ENCODE data around the gene TMEM33.

Gene TMEM33

GRCh38 chr4:41999321-41999720 is 64.1 kb downstream of the TMEM33 start:
- peaks cover 19% of the 10 kb centered on the region for H3K4me1 Mint-ChIP-seq
- no peak overlapping the region for H3K27ac Mint-ChIP-seq
- no peaks in the 10 kb centered on the region for H3K27me3 Mint-ChIP-seq
- ATAC-seq = no peak
- H3K4me3 Mint-ChIP-seq = no peak overlapping the region
- no peak for DNase-seq
- H3K9me3 Mint-ChIP-seq = no peaks in the 10 kb centered on the region
- peaks cover 32% of the 10 kb centered on the region for H3K36me3 Mint-ChIP-seq (ENCODE audit: low read depth)

- Mint-ChIP-seq H3K27me3 (no peaks in the 10 kb centered on the region), H3K27ac (no peak overlapping the region), H3K36me3 (ENCODE audit: low read depth) (peaks cover 63% of the 10 kb centered on the region), H3K9me3 (no peaks in the 10 kb centered on the region), H3K4me3 (no peak overlapping the region), H3K4me1 (peaks cover 16% of the 10 kb centered on the region)
- DNase-seq (no peak), ATAC-seq (no peak)
Measured at GRCh38 chr4:42008011-42008786, 73.0 kb downstream of the TMEM33 start.

Measured in activated naive CD8-positive, alpha-beta T cell treated with anti-CD3 and anti-CD28 coated beads, Interleukin-2, amount 50 U/mL, for 24 hours (primary cell).